B cell (primary cell): ENCODE measurements around the gene ORC4. TPM values are rescaled to one million over a fixed set of nuclear protein-coding genes. Genes with fewer than 3 reads are reported as not detected.
"Not testable (repeated sequence)": the region's sequence is repeated elsewhere in the genome, so short reads cannot be mapped to it uniquely, and the experiment has no call there.

Source experiments
- ATAC-seq: fragments of 200-7000 bp; cut with Tn5 transposase; one replicate; pipeline ENCODE4 v1.10.0; 2021; ENCODE audit warnings: low read depth, mild to moderate bottlenecking, moderate number of reproducible peaks, moderate library complexity
- CTCF ChIA-PET: fragments of 350-600 bp; sonication (Branson Sonifier 250); formaldehyde crosslinking; loops from one replicate; lab custom pipeline; 2021; ENCODE audit warnings: antibody characterized with exemption, inconsistent platforms; lab: Charles Lee
- POLR2A ChIA-PET: fragments of 350-600 bp; sonication (Branson Sonifier 250); formaldehyde crosslinking; loops from one replicate; lab custom pipeline; 2021; ENCODE audit warnings: antibody characterized with exemption; lab: Charles Lee
- DNase-seq: peaks from one replicate; pipeline ENCODE4 v3.0.0; 2013
- H2AFZ ChIP-seq: 2 replicates; pipeline ENCODE4 v1.6.1; 2012; ENCODE audit warnings: mild to moderate bottlenecking, low read depth, low read length; ENCODE audit not compliant: insufficient read depth, poor library complexity, severe bottlenecking
- H3K27ac ChIP-seq, 2 donors: 1 replicate in 1 of 2; 2 replicates in 1 of 2; pipeline ENCODE4 v1.5.1; 2012 to 2013; ENCODE audit warnings: low read length in 2 of 2, mild to moderate bottlenecking in 2 of 2, moderate library complexity in 1 of 2
- H3K27me3 ChIP-seq, 4 experiments: fragments of 200-600 bp in 1 of 4; sonication (generic) in 1 of 4; replicated peaks in 1 of 4; 1 replicate in 2 of 4; 2 replicates in 2 of 4; pipeline versions ENCODE4 v1.6.1 to v1.7.0; 2013 to 2016; ENCODE audit warnings: low read length in 3 of 4, mild to moderate bottlenecking in 2 of 4, mixed read lengths in 1 of 4, moderate library complexity in 1 of 4; ENCODE audit not compliant: insufficient read depth in 4 of 4, control insufficient read depth in 3 of 4; ENCODE audit errors: control extremely low read depth in 1 of 4
- H3K36me3 ChIP-seq, 2 experiments: replicated peaks in 1 of 2; 1 replicate in 1 of 2; 2 replicates in 1 of 2; pipeline versions ENCODE4 v1.6.1 to v1.7.1; 2013; ENCODE audit warnings: low read length in 1 of 2; ENCODE audit not compliant: insufficient read depth in 2 of 2, control insufficient read depth in 1 of 2; ENCODE audit errors: control extremely low read depth in 1 of 2, extremely low read depth in 1 of 2
- H3K4me1 ChIP-seq, 2 donors: fragments of 200-600 bp in 1 of 2; sonication (generic) in 1 of 2; 1 replicate in 1 of 2; 2 replicates in 1 of 2; pipeline versions ENCODE4 v1.5.1 to v1.6.1; 2013 to 2017; ENCODE audit warnings: low read length in 2 of 2; ENCODE audit not compliant: control insufficient read depth in 2 of 2, insufficient read depth in 2 of 2
- H3K4me2 ChIP-seq: replicated peaks from 2 replicates; pipeline ENCODE3; 2012; ENCODE audit warnings: mild to moderate bottlenecking, low read depth, low read length; ENCODE audit not compliant: poor library complexity, severe bottlenecking
- H3K4me3 ChIP-seq, 5 experiments: fragments of 200-600 bp in 1 of 5; sonication (generic) in 1 of 5; 1 replicate in 3 of 5; 2 replicates in 2 of 5; pipeline versions ENCODE4 v1.5.1 to v1.7.0; 2011 to 2016; ENCODE audit warnings: low read length in 4 of 5, mild to moderate bottlenecking in 4 of 5, low read depth in 2 of 5, control low read depth in 1 of 5, moderate library complexity in 1 of 5; ENCODE audit not compliant: insufficient read depth in 1 of 5; ENCODE audit errors: control extremely low read depth in 1 of 5, extremely low read depth in 1 of 5
- H3K79me2 ChIP-seq: fragments of 200-600 bp; sonication (generic); one replicate; pipeline ENCODE4 v1.6.0; 2016; ENCODE audit warnings: low read length; ENCODE audit not compliant: control insufficient read depth, insufficient read depth
- H3K9ac ChIP-seq: fragments of 200-600 bp; sonication (generic); 2 replicates; pipeline ENCODE4 v1.6.1; 2017; ENCODE audit warnings: mild to moderate bottlenecking, low read length, moderate library complexity
- H3K9me3 ChIP-seq, 3 donors: one replicate each; pipeline versions ENCODE4 v1.6.1 to v1.7.1; 2013; ENCODE audit warnings: low read length in 2 of 3; ENCODE audit not compliant: control insufficient read depth in 2 of 3, insufficient read depth in 1 of 3; ENCODE audit errors: control extremely low read depth in 1 of 3
- H4K20me1 ChIP-seq: 2 replicates; pipeline ENCODE4 v1.6.0; 2012; ENCODE audit warnings: mild to moderate bottlenecking, low read length; ENCODE audit not compliant: insufficient read depth, control insufficient read depth, poor library complexity, severe bottlenecking
- H3K27ac Mint-ChIP-seq: one replicate; pipeline ENCODE4 v1.8.0; 2021; ENCODE audit warnings: mixed read lengths
- H3K27me3 Mint-ChIP-seq: one replicate; pipeline ENCODE4 v1.8.0; 2021; ENCODE audit warnings: mixed read lengths
- H3K4me1 Mint-ChIP-seq: one replicate; pipeline ENCODE4 v1.8.0; 2021; ENCODE audit warnings: mixed read lengths
- H3K4me3 Mint-ChIP-seq: one replicate; pipeline ENCODE4 v1.8.0; 2021; ENCODE audit warnings: mixed read lengths
- H3K9me3 Mint-ChIP-seq: one replicate; pipeline ENCODE4 v1.8.0; 2022; ENCODE audit warnings: mixed read lengths; ENCODE audit not compliant: insufficient read depth
- CTCF ChIP-seq: fragments of 200-600 bp; IDR thresholded peaks from one replicate; pipeline ENCODE4 v1.8.0; 2022; ENCODE audit warnings: antibody characterized with exemption, mild to moderate bottlenecking
- EZH2 ChIP-seq: IDR thresholded peaks from 2 replicates; pipeline ENCODE4 v1.6.1; 2012; ENCODE audit warnings: borderline replicate concordance, low read depth, mild to moderate bottlenecking, moderate library complexity, low read length; ENCODE audit not compliant: insufficient read depth, poor library complexity, severe bottlenecking
- WGBS: methylation state at CpG from one replicate; pipeline ENCODE4 v1.1.5; 2013; ENCODE audit warnings: missing lambda C conversion rate; ENCODE audit not compliant: insufficient coverage; 5-methylcytosine and 5-hydroxymethylcytosine counted together
- intact Hi-C: fragments of 100-400 bp; cut with micrococcal nuclease; formaldehyde crosslinking; loops from one replicate; pipeline ENCODE4 v1.10.0; 2022
- polyA plus RNA-seq: library from polyadenylated mRNA; depleted of rRNA; stranded (reverse); fragments of >200 nt; gene quantifications from 2 replicates; pipeline ENCODE4 v1.2.3, GENCODE V29; 2012
- total RNA-seq, 2 donors: library from RNA; stranded (reverse); fragments of 120-200 nt in 1 of 2; gene quantifications; 1 replicate in 1 of 2; 2 replicates in 1 of 2; pipeline versions ENCODE4 v1.2.3 to v1.2.4, GENCODE V29; 2013 to 2022

ORC4 gene
- total and polyA plus RNA-seq, 2 donors (not counting 1 experiment from before 2014, with no cell fraction given): 31.5 to 48.9 TPM

- H3K4me1 Mint-ChIP-seq: peaks cover 50% of the 10 kb centered on the region
- H3K27ac Mint-ChIP-seq: no peak overlapping the region
- Histone ChIP-seq H3K79me2 (peaks cover 98% of the 10 kb centered on the region), H3K4me2 (no peak overlapping the region), H3K9ac (no peak overlapping the region), H3K27ac (no peak overlapping the region), H3K27me3 (no peaks in the 10 kb centered on the region), H3K4me3 (no peak overlapping the region), H3K9me3 (peaks cover 0 to under 1% (median 0%) of the 10 kb centered on the region in 3 donors), H3K4me1 (peaks cover 0 to 3% of the 10 kb centered on the region in 2 donors), H4K20me1 (peaks cover 52% of the 10 kb centered on the region), H2AFZ (no peak overlapping the region), H3K36me3 (peaks cover 0 to 2% of the 10 kb centered on the region in 2 experiments)
- no peak for ATAC-seq
- no CpG with 5 or more reads among the region's 2 CpGs for WGBS
- DNase-seq: no peak
- no peak for TF ChIP-seq EZH2
- no peak for TF ChIP-seq CTCF
- H3K9me3 Mint-ChIP-seq: no peaks in the 10 kb centered on the region
- no peaks in the 10 kb centered on the region for H3K27me3 Mint-ChIP-seq
- ChIA-PET CTCF (interaction anchor here (2.0 kb wide), 1 partner anchor 24 kb away, joined by 7 read pairs; no protein-coding TSS in a partner anchor), POLR2A (no interaction called here)
- intact Hi-C loops: no loop called here
- no peak overlapping the region for H3K4me3 Mint-ChIP-seq
Observed at GRCh38 chr2:148013876-148014275, 6.7 kb downstream of the ORC4 start.

GRCh38 chr2:148008411-148008810, 12.1 kb downstream of the ORC4 start:
- 100% methylated on average over 7 of the region's 7 CpGs for WGBS
- H3K27ac Mint-ChIP-seq, H3K4me1 ChIP-seq, intact Hi-C loops, H3K4me3 Mint-ChIP-seq, H3K9ac ChIP-seq, H3K27me3 Mint-ChIP-seq, H3K4me3 ChIP-seq, H3K9me3 Mint-ChIP-seq, H3K9me3 ChIP-seq, CTCF ChIA-PET, ATAC-seq, H3K4me2 ChIP-seq, POLR2A ChIA-PET, H2AFZ ChIP-seq, H3K27me3 ChIP-seq, H3K27ac ChIP-seq, DNase-seq, H3K36me3 ChIP-seq: not testable (repeated sequence)
- Histone ChIP-seq H4K20me1 (peaks cover 63% of the 10 kb centered on the region), H3K79me2 (peaks cover 98% of the 10 kb centered on the region)
- peaks cover 42% of the 10 kb centered on the region for H3K4me1 Mint-ChIP-seq
